OCI-LY1 (cell line): ENCODE measurements around the gene TMEM126A.

Experiments used
- CTCF ChIP-seq: fragments of 200-600 bp; sonication (generic), shearing (Covaris generic); IDR thresholded peaks from 2 replicates; pipeline ENCODE4 v1.5.1; 2017; ENCODE audit warnings: mild to moderate bottlenecking, antibody characterized with exemption, low read length, moderate library complexity, mixed read lengths
- EZH2 ChIP-seq: fragments of 200-600 bp; sonication (generic), shearing (Covaris generic); IDR thresholded peaks from 2 replicates; pipeline ENCODE4 v1.8.0; 2017; ENCODE audit warnings: borderline replicate concordance, mixed run types, mild to moderate bottlenecking, antibody characterized with exemption, low read length, moderate library complexity, mixed read lengths

DNA sequence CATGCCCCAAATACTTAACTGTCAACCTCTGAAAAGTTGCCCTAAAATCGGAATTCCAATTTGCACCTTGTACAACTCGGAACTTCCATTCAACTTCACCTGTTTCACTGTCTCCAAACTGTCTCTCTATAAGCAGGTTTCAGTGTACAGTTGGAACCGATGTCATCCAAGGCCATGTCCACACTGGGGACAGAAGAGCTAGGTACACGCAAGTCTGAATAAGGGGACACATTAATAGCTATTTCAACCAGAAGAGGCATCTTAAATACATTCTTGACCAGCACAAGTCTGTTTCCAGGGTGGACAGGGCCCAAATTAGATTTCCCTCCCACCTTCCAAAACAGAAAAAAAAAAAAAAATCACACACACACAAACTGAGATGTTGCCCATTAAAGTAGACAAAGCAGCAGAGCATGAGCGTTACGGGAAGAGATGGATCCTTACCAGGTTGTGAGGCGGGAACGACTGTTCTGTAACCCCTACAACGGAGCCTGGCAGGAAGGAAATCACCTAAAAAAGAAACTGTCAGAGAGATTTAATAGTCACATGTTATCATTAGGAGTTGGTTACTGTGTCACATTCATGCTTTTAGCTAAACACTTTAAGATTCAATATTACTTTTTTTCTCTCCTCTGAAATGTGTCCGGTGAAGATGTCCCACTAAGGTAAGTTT, 15.4 kb downstream of the TMEM126A start:
- TF ChIP-seq CTCF: no peak
- TF ChIP-seq EZH2: no peak
